NCI-H2171 (cell line): Measurements from ENCODE around the gene EIF2S2.

Experiments used
- DNase-seq: peaks from one replicate; lab custom pipeline; 2025; lab: John Stamatoyannopoulos, UW

Gene EIF2S2

GRCh38 chr20:34064286-34064685 is 47.8 kb downstream of the EIF2S2 start:
- DNase-seq: no peak

DNA sequence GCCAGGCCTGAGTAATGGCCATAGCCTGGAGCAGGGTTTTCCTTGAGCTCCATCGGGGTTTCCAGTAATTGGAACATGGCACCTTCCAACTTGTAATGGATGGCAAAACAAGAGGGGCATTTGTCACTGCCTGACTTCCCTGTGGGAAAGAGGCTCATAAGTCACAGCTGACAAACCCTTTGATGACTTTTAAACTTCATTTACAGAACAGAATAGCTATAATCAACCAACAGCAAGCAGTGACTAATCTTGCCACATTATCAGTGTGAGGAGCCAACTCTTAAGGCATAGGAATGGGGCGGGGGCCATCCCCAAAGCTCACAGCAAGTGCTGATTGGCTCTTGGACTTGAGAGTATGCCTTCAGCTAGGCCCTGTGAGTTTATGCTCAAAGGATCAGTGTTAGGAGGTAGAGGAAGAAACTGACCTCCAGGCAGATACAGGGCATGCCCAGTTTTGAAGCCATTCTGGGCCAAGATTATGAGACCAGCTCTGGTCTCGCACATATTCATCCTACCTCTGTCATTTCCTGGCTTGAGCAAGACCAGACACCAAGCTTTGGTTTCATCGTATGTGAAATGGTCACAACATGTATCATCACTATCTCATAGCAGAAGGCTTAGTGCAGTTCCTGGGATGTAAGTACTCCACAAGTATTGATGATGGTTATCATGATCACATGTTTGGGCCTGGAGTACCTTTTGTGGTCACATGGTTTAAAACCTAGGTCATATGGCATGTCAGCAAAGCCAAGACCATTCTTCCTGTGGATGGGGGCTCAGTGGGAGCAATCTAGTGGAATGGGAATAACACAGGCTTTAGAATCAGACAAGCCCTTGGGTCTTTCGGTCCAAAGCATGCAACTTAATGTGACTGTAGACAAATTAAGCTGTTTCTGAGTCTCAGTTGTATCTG is 49.2 kb downstream of the EIF2S2 start:
- DNase-seq: no peak

DNA sequence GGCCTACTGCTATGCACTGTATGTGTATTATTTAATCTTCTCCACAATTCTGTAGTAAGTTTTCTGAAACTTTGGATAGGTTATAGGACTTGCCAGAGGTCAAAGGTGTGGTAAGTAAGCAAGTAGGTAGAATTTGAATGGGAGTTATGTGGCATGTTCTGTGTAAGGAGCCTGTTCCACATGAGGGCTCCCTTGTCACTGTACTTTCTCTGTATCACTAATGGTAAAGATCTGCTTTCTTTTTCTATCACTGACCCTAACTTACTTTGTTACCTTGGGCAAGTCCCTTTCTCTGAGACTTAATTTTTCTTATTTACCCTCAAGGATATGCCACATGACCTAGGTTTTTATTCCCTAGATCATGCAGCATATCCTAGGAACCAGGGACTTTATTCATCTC is 50.3 kb downstream of the EIF2S2 start:
- no peak for DNase-seq

- DNase-seq: no peak
Observed at GRCh38 chr20:34060970-34061369, 51.1 kb downstream of the EIF2S2 start.

- DNase-seq: no peak
Observed at GRCh38 chr20:34058831-34059230, 53.2 kb downstream of the EIF2S2 start.

DNA sequence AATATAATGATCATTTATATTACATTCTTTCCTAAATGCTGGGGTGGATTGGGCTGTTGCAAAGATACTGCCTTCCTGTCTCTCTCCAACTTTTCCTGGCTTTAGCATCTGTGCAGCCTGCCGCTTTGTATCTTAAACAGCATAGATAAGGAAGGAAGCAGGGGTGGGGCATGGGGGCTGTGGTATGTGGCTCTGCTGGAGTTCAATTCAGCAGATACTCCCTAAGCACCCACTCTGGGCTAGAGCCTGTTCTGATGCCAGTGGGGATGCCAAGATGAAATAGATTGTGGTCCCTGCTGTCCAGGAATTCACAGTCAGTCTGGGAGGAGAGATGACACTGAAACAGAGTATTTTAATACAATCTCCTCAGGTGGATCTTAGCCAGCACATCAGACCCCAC is 56.8 kb downstream of the EIF2S2 start:
- DNase-seq: no peak

- DNase-seq: no peak
Observed at GRCh38 chr20:34052414-34052813, 59.6 kb downstream of the EIF2S2 start.

DNA sequence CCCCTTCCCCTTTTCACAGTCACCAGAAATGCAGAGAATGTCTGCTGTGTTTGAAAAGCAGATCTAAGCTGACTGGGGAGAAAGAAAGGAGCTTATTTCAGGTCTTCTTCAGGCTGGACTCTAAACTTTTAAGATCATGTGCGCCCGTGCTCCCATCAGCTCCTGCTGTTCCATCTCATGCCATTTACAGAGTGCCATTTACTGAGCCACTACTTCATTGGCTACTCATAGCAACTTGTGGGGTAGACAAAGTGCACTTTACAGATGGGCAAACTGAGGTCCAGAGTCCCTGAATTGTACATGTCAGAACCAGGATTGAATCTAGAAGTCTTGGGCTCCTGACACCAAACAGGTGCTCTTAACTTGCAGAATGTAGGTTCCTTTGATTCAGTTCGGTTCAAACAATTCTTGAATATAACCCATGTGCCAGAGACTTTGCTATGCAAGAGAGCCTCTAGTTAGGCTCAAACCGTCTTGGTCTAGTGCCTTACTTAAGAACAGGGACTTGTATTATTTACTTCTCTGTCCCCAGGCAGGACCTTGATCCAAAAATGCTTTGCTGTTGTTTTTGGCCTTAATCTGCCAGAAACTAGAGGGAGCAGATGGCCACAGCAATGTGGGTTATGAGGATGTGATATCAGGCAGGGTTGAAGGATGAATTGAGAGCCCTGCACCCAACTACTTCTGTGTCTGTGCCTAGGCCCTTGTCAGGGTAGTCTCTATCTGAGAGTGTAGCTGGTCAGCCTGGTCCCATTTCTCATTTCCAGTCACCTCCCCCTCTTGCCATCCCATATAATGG is 61.9 kb downstream of the EIF2S2 start:
- no peak for DNase-seq

- DNase-seq: no peak
Observed at GRCh38 chr20:34049389-34049788, 62.7 kb downstream of the EIF2S2 start.

DNA sequence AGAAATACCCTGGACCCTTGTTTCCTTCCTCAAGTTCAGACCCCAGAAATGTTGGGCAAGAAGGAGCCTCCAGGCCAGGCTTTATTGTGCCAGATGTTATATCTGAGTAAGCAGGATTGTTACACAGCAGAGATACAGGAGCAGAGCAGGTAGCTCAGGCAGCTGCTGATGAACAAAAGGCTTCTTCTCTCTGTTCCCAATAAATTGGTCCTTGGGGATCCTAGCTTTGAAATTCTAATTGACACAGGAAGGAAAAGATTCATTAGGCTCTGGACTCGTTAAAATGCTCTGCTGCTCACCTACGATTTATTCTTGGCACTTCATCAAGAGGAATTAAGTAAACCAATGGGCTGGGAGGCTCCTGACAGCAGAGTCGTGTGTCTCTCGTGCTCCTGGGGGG is 64.1 kb downstream of the EIF2S2 start:
- peak; percentile 25 for DNase-seq

DNA sequence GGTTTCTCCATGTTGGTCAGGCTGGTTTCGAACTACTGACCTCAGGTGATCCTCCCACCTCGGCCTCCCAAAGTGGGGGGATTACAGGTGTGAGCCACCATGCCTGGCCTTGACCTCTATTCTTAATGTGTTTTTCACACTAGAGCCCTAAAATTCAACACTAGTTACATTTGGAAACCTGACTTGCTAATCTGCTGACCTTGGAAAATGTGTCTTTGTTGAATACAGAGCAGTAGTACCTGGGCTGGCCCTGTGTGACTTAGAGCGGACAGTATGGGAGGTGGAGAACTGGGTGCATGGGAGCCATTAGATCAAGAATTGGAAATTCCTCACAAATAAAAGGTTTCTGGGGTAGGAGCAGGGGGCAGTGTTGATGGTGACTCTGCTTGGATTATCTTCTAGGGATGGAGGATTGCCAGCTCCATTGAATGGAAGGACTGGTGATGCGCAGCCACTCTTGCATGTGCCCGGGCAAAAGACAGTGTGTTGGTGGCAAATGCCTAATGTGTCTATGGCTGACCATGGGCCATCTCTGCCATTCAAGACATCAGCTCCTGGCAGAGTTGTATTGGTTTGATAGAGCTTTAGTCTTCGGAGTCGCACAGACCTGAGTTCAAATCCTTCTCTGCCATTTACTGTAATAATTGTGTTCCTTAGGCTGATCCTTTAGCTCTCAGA is 64.9 kb downstream of the EIF2S2 start:
- DNase-seq: no peak

DNA sequence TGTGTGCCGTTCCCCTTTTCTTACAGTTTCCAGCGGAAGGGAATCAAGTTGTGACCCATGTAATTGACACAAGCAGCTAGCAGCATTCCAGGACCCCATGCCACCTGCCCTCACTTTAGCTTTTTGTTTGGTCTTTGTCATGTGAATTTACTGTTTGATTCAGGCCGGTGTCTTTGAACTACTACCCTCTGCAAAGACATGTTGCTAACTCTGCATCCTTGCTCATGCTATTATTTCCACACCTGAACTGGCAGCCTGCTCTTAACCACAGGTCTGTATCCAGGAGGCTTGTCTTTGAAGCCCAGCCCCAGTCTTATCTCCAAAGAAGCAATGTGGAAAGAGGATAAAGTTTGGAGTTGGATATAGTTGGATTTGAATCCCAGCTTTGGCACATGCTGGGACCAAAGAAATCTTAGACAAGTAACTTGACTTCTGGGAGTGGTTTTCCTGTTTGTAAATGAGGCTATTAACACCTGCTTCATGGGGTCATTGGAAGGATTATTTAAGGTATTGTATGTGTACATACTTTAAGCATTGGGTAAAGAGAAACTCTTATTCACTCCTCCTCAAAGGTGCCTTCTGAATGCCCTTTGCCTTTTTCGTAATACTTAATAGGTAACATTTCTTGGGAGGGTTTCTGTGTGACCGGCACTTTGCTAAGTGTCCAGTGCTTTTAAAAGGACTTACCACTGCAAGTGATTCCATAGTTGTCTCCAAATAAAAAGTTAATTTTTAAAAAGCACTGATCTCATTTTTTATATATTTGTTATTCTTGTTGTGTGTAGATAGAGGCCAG is 65.9 kb downstream of the EIF2S2 start:
- no peak for DNase-seq

GRCh38 chr20:34045294-34045693 is 66.7 kb downstream of the EIF2S2 start:
- no peak for DNase-seq

GRCh38 chr20:34043025-34043424 is 69.0 kb downstream of the EIF2S2 start:
- DNase-seq: no peak

- DNase-seq: no peak
Observed at GRCh38 chr20:34042262-34042661, 69.8 kb downstream of the EIF2S2 start.

GRCh38 chr20:34041226-34041625 is 70.8 kb downstream of the EIF2S2 start:
- no peak for DNase-seq

DNA sequence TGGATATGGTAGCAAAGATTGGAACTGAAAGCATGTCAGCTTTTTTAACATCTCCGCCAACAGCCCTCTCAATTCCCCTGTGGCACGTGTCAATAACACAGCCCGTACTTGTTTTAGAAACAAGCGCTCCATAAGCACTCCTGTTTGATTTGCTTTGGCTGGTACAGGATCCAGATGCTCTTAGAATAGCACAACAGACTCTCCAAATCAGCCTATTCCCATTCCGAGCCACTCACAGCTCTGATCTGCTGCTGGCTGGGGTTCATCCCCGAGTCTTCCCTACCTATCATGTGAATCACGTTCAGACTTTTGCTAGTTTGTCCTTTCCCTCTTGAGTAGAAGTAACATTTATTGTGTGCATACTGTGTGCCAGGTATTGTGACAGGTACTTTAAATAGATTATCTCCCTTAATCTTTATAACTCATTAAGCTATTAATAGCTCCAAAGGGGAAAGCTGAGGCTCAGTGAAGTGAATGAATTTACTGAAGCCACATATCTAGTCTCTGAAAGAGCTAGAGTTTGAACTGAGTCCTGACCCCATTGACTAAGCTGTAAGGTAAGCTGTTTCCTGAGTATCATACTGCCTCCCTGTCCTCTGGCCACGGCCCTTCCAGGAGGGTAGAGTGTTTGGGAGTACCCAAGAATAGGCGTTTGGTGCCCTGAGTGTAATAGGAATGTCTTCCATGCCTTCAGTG is 71.6 kb downstream of the EIF2S2 start:
- peak; percentile 83 for DNase-seq
